Erythroblast (primary cell): ENCODE data around the gene CFAP61.

Experiments
- DNase-seq, 2 experiments: peaks; one replicate each; lab custom pipeline; 2025; lab: John Stamatoyannopoulos, UW
- GATA1 ChIP-seq: IDR thresholded peaks from 2 replicates; pipeline ENCODE4 v1.6.1; 2011; ENCODE audit warnings: low read depth, mild to moderate bottlenecking, control low read depth, low read length, moderate library complexity
- POLR2A ChIP-seq: IDR thresholded peaks from 2 replicates; pipeline ENCODE4 v1.6.1; 2011; ENCODE audit warnings: mild to moderate bottlenecking, low read length

CFAP61 gene

GRCh38 chr20:20266552-20266951, 214.2 kb downstream of the CFAP61 start:
- DNase-seq, result no peak
- TF ChIP-seq GATA1 (no peak), POLR2A (no peak)

GRCh38 chr20:20267685-20268370, 215.5 kb downstream of the CFAP61 start:
- TF ChIP-seq GATA1, result no peak
- DNase-seq, result no peak

GRCh38 chr20:20271271-20271670, 218.9 kb downstream of the CFAP61 start:
- no peak for DNase-seq
- TF ChIP-seq POLR2A (no peak), GATA1 (no peak)

GRCh38 chr20:20272686-20273085, 220.4 kb downstream of the CFAP61 start:
- no peak for DNase-seq
- TF ChIP-seq GATA1, result no peak
- no peak for TF ChIP-seq POLR2A

GRCh38 chr20:20273286-20273685, 221.0 kb downstream of the CFAP61 start:
- TF ChIP-seq GATA1 (no peak), POLR2A (no peak)
- no peak for DNase-seq

- DNase-seq, result no peak
- TF ChIP-seq POLR2A (no peak), GATA1 (no peak)
These were observed 222.5 kb downstream of the CFAP61 start for GRCh38 chr20:20274821-20275220.

GRCh38 chr20:20275636-20276035, 223.3 kb downstream of the CFAP61 start:
- TF ChIP-seq GATA1 (no peak), POLR2A (no peak)
- no peak for DNase-seq

- no peak for TF ChIP-seq POLR2A
- TF ChIP-seq GATA1, result no peak
- no peak for DNase-seq
These were observed 224.6 kb downstream of the CFAP61 start for GRCh38 chr20:20276811-20277530.

- TF ChIP-seq POLR2A (no peak), GATA1 (no peak)
- DNase-seq, result no peak
These were observed 225.6 kb downstream of the CFAP61 start for GRCh38 chr20:20277894-20278335.

GRCh38 chr20:20286061-20286460, 233.7 kb downstream of the CFAP61 start:
- DNase-seq, result no peak
- TF ChIP-seq POLR2A, result no peak
- no peak for TF ChIP-seq GATA1

GRCh38 chr20:20289331-20289730, 237.0 kb downstream of the CFAP61 start:
- TF ChIP-seq GATA1 (no peak), POLR2A (no peak)
- no peak for DNase-seq

- no peak for TF ChIP-seq POLR2A
- no peak for TF ChIP-seq GATA1
- no peak for DNase-seq
These were observed 240.1 kb downstream of the CFAP61 start for GRCh38 chr20:20292472-20292871.

- TF ChIP-seq GATA1 (no peak), POLR2A (no peak)
- DNase-seq, result no peak
These were observed 240.8 kb downstream of the CFAP61 start for GRCh38 chr20:20293141-20293540.

GRCh38 chr20:20293691-20294385, 241.5 kb downstream of the CFAP61 start:
- DNase-seq, result no peak
- no peak for TF ChIP-seq GATA1
- TF ChIP-seq POLR2A, result no peak
